ENCODE data around the gene CNTNAP1.

CNTNAP1 gene

GRCh38 chr17:42708588-42708987 lies 26.3 kb downstream of the CNTNAP1 start:
- no peaks in the 10 kb centered on the region for H3K27me3 ChIP-seq
- no peak overlapping the region for H3K4me3 ChIP-seq (ENCODE audit: low read depth in 1 of 2, low read length in 1 of 2)
- H3K4me1 ChIP-seq (ENCODE audit: control insufficient read depth in 1 of 2, insufficient read depth in 1 of 2, low read depth in 1 of 2, low read length in 1 of 2) = no peaks in the 10 kb centered on the region
- H3K9me3 ChIP-seq = no peaks in the 10 kb centered on the region
- H3K27ac ChIP-seq = no peak overlapping the region
- TF ChIP-seq, protein P1, sequence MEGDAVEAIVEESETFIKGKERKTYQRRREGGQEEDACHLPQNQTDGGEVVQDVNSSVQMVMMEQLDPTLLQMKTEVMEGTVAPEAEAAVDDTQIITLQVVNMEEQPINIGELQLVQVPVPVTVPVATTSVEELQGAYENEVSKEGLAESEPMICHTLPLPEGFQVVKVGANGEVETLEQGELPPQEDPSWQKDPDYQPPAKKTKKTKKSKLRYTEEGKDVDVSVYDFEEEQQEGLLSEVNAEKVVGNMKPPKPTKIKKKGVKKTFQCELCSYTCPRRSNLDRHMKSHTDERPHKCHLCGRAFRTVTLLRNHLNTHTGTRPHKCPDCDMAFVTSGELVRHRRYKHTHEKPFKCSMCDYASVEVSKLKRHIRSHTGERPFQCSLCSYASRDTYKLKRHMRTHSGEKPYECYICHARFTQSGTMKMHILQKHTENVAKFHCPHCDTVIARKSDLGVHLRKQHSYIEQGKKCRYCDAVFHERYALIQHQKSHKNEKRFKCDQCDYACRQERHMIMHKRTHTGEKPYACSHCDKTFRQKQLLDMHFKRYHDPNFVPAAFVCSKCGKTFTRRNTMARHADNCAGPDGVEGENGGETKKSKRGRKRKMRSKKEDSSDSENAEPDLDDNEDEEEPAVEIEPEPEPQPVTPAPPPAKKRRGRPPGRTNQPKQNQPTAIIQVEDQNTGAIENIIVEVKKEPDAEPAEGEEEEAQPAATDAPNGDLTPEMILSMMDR (IDR thresholded peaks at IDR 0.05) = no peak
- peaks cover 100% of the 10 kb centered on the region for H3K36me3 ChIP-seq

DNA sequence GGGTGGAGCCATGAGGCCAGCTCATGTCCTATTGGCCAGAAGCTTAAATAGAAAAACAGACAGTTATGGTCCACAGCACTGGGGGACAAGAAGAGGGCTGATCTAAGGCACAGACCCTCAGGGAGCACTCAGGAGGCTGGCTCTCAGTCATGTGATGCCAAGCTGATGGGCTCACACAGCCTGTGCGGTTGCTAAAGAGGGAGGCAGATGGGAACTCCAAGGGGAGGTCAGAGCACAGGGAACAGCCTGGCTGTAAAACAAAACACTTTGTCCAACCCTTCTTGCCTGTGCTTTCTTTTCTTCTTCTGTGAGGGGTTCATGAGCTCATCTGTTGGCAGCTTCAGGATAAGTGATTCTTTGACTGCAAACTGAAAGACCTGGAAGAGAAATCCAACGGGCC lies 27.2 kb downstream of the CNTNAP1 start:
- TF ChIP-seq, protein P1 (IDR thresholded peaks at IDR 0.05) = no peak
- H3K27me3 ChIP-seq = no peaks in the 10 kb centered on the region
- H3K4me3 ChIP-seq (ENCODE audit: low read depth in 1 of 2, low read length in 1 of 2) = no peak overlapping the region
- no peaks in the 10 kb centered on the region for H3K4me1 ChIP-seq (ENCODE audit: control insufficient read depth in 1 of 2, insufficient read depth in 1 of 2, low read depth in 1 of 2, low read length in 1 of 2)
- no peak overlapping the region for H3K27ac ChIP-seq
- no peaks in the 10 kb centered on the region for H3K9me3 ChIP-seq
- H3K36me3 ChIP-seq = peaks cover 100% of the 10 kb centered on the region

- TF ChIP-seq, protein P1 (IDR thresholded peaks at IDR 0.05) = peak; percentile 26
- Histone ChIP-seq H3K27ac (no peak overlapping the region), H3K36me3 (peaks cover 99% of the 10 kb centered on the region), H3K9me3 (no peaks in the 10 kb centered on the region), H3K27me3 (no peaks in the 10 kb centered on the region), H3K4me1 (ENCODE audit: control insufficient read depth in 1 of 2, insufficient read depth in 1 of 2, low read depth in 1 of 2, low read length in 1 of 2) (no peaks in the 10 kb centered on the region), H3K4me3 (ENCODE audit: low read depth in 1 of 2, low read length in 1 of 2) (no peak overlapping the region)
These were observed 38.8 kb downstream of the CNTNAP1 start for GRCh38 chr17:42720996-42721583.

- H3K4me1 ChIP-seq (ENCODE audit: control insufficient read depth in 1 of 2, insufficient read depth in 1 of 2, low read depth in 1 of 2, low read length in 1 of 2) = no peaks in the 10 kb centered on the region
- H3K9me3 ChIP-seq = no peaks in the 10 kb centered on the region
- no peak overlapping the region for H3K4me3 ChIP-seq (ENCODE audit: low read depth in 1 of 2, low read length in 1 of 2)
- H3K27me3 ChIP-seq = no peaks in the 10 kb centered on the region
- H3K36me3 ChIP-seq = peaks cover 96% of the 10 kb centered on the region
- TF ChIP-seq, protein P1 (IDR thresholded peaks at IDR 0.05) = no peak
- H3K27ac ChIP-seq = no peak overlapping the region
These were observed 41.3 kb downstream of the CNTNAP1 start for GRCh38 chr17:42723636-42724035.

DNA sequence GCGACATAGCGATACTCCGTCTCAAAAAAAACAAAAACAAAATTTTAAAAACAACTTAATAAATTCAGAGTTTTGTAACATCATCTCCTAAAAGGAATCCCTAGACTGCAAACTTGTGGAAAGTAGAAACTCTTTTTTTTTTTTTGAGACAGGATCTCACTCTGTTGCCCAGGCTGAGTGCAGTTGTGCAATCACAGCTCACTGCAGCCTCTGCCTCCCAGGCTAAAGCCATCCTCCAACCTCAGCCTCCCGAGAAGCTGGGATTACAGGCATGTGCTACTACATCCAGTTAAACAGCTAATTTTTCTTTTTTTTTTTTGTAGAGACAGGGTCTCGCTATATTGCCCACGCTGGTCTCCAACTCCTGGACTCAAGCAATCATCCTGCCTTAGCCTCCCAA lies 42.8 kb downstream of the CNTNAP1 start:
- H3K4me3 ChIP-seq (ENCODE audit: low read depth in 1 of 2, low read length in 1 of 2) = no peak overlapping the region
- H3K36me3 ChIP-seq = peaks cover 96% of the 10 kb centered on the region
- no peaks in the 10 kb centered on the region for H3K9me3 ChIP-seq
- no peaks in the 10 kb centered on the region for H3K4me1 ChIP-seq (ENCODE audit: control insufficient read depth in 1 of 2, insufficient read depth in 1 of 2, low read depth in 1 of 2, low read length in 1 of 2)
- TF ChIP-seq, protein P1 (IDR thresholded peaks at IDR 0.05) = no peak
- no peak overlapping the region for H3K27ac ChIP-seq
- H3K27me3 ChIP-seq = no peaks in the 10 kb centered on the region
